Progenitor cell of endocrine pancreas (in vitro differentiated cells): ENCODE measurements around the gene SIPA1L3. TPM values are rescaled to one million over a fixed set of nuclear protein-coding genes. Genes with fewer than 3 reads are reported as not detected.

Source experiments
- DNase-seq: peaks from one replicate; pipeline ENCODE4 v3.0.0; 2021; ENCODE audit warnings: low spot score; ENCODE audit not compliant: unreplicated experiment
- H3K27ac Mint-ChIP-seq: 2 replicates; pipeline ENCODE4 v1.8.0; 2021; ENCODE audit warnings: mild to moderate bottlenecking, moderate library complexity, mixed read lengths
- H3K27me3 Mint-ChIP-seq: 2 replicates; pipeline ENCODE4 v1.8.0; 2021; ENCODE audit warnings: mixed read lengths
- H3K36me3 Mint-ChIP-seq: 2 replicates; pipeline ENCODE4 v1.8.0; 2022; ENCODE audit warnings: mixed read lengths; ENCODE audit not compliant: insufficient read depth
- H3K4me1 Mint-ChIP-seq: 2 replicates; pipeline ENCODE4 v1.8.0; 2021; ENCODE audit warnings: low read depth, mixed read lengths
- H3K4me3 Mint-ChIP-seq: 2 replicates; pipeline ENCODE4 v1.8.0; 2021; ENCODE audit warnings: low read depth, mild to moderate bottlenecking, moderate library complexity, mixed read lengths
- H3K9me3 Mint-ChIP-seq: 2 replicates; pipeline ENCODE4 v1.8.0; 2021; ENCODE audit warnings: low read depth, mixed read lengths
- total RNA-seq: library from RNA; stranded (reverse); gene quantifications from 2 replicates; pipeline ENCODE4 v1.2.1, GENCODE V29; 2021
- TF ChIP-seq, protein P1 (sequence below): fragments of 200-600 bp; sonication (generic); IDR thresholded peaks from one replicate; pipeline ENCODE4 v1.5.0; 2021; ENCODE audit warnings: antibody characterized with exemption, mild to moderate bottlenecking; ENCODE audit not compliant: unreplicated experiment

The SIPA1L3 gene
- total RNA-seq, 1 donor from 2014 or later, result 132 TPM

DNA sequence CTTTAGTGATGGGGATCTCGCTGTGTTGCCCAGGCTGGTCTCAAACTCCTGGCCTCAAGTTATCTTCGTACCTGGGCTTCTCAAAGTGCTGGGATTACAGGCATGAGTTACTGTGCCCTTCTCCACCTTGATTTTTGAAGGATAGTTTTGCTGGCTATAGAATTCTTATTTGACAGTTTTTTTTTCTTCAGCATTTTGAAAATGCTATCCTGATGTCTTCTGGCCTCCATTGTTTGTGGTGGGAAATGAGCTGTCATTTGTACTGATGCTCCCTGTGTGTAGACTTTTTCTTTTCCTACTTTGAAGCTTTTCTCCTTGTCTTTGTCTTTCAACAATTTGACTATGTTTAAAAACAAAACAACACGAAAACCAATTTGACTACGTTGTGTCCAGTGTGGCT lies 54.2 kb downstream of the SIPA1L3 start:
- Mint-ChIP-seq H3K36me3 (peaks cover 14% of the 10 kb centered on the region), H3K27me3 (no peaks in the 10 kb centered on the region), H3K4me1 (peaks cover 19% of the 10 kb centered on the region), H3K9me3 (peaks cover 10% of the 10 kb centered on the region), H3K4me3 (no peak overlapping the region), H3K27ac (no peak overlapping the region)
- no peak for DNase-seq
- TF ChIP-seq, protein P1, sequence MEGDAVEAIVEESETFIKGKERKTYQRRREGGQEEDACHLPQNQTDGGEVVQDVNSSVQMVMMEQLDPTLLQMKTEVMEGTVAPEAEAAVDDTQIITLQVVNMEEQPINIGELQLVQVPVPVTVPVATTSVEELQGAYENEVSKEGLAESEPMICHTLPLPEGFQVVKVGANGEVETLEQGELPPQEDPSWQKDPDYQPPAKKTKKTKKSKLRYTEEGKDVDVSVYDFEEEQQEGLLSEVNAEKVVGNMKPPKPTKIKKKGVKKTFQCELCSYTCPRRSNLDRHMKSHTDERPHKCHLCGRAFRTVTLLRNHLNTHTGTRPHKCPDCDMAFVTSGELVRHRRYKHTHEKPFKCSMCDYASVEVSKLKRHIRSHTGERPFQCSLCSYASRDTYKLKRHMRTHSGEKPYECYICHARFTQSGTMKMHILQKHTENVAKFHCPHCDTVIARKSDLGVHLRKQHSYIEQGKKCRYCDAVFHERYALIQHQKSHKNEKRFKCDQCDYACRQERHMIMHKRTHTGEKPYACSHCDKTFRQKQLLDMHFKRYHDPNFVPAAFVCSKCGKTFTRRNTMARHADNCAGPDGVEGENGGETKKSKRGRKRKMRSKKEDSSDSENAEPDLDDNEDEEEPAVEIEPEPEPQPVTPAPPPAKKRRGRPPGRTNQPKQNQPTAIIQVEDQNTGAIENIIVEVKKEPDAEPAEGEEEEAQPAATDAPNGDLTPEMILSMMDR, result no peak

DNA sequence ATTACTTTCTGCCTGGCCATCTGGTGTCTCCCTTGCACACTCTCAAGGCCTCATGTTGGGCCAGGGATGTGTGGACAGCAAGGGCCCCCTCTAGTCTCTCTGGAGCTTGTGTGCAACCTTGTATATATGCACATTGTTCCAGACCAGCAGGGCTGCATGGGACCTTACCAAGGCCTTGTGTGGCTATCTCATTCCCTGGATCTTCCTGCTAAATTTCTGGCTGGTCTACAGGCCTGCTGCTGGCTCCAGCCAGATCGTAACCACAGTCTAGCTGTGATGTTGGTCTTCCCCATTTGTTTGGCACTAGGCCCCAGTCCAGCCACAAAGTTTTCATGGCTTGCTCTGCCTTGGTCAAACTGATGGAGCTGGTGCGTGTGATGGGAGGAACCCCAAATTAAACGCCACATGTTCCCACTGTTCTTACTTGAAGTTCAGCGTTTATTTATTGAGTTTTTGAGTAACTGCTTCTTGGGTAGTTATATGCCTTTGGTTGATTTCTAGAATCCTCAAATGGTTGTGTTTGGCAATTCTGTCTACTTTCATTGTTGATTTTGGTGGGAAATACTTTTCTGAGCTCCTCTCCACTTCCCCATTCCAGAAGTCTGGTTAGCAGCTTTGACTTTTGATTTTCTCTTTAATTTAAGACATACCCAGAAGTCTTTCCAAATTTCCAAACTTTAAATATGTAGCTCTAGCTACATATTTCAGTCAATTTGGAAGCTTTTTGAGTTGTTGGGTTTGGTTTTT lies 56.4 kb downstream of the SIPA1L3 start:
- peaks cover 16% of the 10 kb centered on the region for H3K36me3 Mint-ChIP-seq
- H3K27me3 Mint-ChIP-seq, result no peaks in the 10 kb centered on the region
- H3K4me3 Mint-ChIP-seq, result no peak overlapping the region
- H3K27ac Mint-ChIP-seq, result no peak overlapping the region
- peaks cover 20% of the 10 kb centered on the region for H3K4me1 Mint-ChIP-seq
- TF ChIP-seq, protein P1, result no peak
- DNase-seq, result no peak
- H3K9me3 Mint-ChIP-seq, result peaks cover 10% of the 10 kb centered on the region

DNA sequence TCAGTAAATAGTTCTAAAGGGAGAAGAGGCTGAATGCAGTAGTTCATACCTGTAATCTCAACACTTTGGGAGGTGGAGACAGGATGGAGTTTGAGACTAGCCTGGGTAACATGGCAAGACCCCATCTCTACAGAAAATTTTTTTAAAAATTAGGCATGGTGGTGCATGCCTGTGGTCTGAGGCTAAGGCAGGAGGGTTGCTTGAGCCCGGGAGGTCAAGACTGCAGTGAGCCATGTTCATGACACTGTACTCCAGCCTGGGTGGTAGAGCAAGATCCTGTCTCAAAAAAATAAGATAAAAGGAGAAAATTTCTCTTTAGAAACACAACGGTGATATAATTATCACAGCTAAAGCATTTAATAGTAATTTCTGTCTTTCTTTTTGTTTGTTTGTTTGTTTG lies 57.1 kb downstream of the SIPA1L3 start:
- no peak overlapping the region for H3K27ac Mint-ChIP-seq
- peaks cover 20% of the 10 kb centered on the region for H3K4me1 Mint-ChIP-seq
- H3K9me3 Mint-ChIP-seq, result peaks cover 6% of the 10 kb centered on the region
- no peak for DNase-seq
- no peaks in the 10 kb centered on the region for H3K27me3 Mint-ChIP-seq
- TF ChIP-seq, protein P1, result no peak
- H3K4me3 Mint-ChIP-seq, result no peak overlapping the region
- H3K36me3 Mint-ChIP-seq, result peaks cover 14% of the 10 kb centered on the region

DNA sequence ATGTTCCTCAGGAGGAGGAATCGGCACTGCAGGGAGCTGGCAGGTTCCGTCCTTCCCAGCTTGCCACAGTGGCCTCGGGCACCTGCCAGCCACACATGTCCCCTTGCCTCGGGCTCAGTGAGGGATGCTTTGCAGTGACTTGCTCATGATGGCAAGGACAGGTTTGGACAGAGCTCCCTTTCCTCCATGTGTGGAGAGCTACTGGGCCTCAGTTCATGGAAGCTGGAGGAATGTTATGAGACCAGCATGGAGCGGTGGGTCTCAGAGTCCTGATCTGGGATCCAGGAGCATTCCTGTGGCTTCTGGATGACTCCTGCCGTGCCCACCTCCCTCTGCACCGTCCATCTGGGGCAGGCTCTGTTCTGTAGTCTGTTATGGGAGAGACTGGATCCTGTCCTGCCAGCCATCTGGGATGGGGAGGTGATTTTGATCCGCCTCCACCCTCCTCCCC lies 59.2 kb downstream of the SIPA1L3 start:
- TF ChIP-seq, protein P1, result no peak
- peaks cover 18% of the 10 kb centered on the region for H3K4me1 Mint-ChIP-seq
- peaks cover 6% of the 10 kb centered on the region for H3K9me3 Mint-ChIP-seq
- no peak overlapping the region for H3K4me3 Mint-ChIP-seq
- DNase-seq, result no peak
- H3K36me3 Mint-ChIP-seq, result peaks cover 26% of the 10 kb centered on the region
- H3K27me3 Mint-ChIP-seq, result no peaks in the 10 kb centered on the region
- H3K27ac Mint-ChIP-seq, result peak overlapping the region; percentile 94

DNA sequence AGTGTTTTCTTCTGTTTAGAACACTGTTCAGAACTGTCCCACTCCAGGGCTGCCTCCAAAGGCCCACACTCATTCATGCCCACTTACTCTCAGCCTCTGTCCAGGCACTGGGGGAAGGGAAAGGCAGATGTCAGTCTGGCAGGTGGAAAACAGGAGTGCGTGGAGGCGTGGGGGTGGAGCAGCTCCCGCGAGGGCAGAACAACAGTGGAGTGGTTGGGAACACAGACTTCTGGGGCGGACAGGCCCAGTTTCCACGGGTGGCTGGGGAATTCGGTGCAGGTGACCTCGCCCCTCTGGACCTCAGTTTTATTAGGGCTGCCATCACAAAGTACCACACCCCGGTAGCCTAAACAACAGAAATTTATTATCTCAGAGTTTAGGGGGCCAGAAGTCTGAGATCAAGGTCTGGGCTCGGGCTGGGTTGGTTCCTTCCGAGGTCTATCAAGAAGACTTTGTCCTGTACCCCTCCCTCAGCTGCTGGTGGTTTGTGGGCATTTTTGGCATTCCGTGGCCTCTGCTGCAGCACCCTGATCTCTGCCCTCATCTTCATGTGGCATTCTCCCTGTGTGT lies 59.7 kb downstream of the SIPA1L3 start:
- Mint-ChIP-seq H3K4me3 (no peak overlapping the region), H3K4me1 (peaks cover 18% of the 10 kb centered on the region), H3K27ac (peak overlapping the region; percentile 94), H3K36me3 (peaks cover 25% of the 10 kb centered on the region), H3K9me3 (peaks cover 4% of the 10 kb centered on the region), H3K27me3 (no peaks in the 10 kb centered on the region)
- TF ChIP-seq, protein P1, result no peak
- DNase-seq, result no peak
